Pulmonary artery endothelial cell (primary cell): ENCODE results near the gene UNC119B. TPM values are rescaled to one million over a fixed set of nuclear protein-coding genes. Genes with fewer than 3 reads are reported as not detected.

Experiments
- DNase-seq: peaks from one replicate; pipeline ENCODE4 v3.0.0-alpha.2; 2011; ENCODE audit warnings: low read depth, low spot score
- total RNA-seq: library from RNA; depleted of rRNA; stranded (reverse); fragments of >200 nt; gene quantifications from 2 replicates; pipeline ENCODE4 v1.2.3, GENCODE V29; 2014

The UNC119B gene
- total RNA-seq, 1 donor from 2014 or later: 26.1 TPM

- DNase-seq: no peak
Observed at GRCh38 chr12:120739031-120739762, 28.9 kb downstream of the UNC119B start.

GRCh38 chr12:120739821-120740613 is 29.8 kb downstream of the UNC119B start:
- no peak for DNase-seq

GRCh38 chr12:120740871-120741270 is 30.6 kb downstream of the UNC119B start:
- DNase-seq: no peak

GRCh38 chr12:120741476-120742421 is 31.5 kb downstream of the UNC119B start:
- no peak for DNase-seq

DNA sequence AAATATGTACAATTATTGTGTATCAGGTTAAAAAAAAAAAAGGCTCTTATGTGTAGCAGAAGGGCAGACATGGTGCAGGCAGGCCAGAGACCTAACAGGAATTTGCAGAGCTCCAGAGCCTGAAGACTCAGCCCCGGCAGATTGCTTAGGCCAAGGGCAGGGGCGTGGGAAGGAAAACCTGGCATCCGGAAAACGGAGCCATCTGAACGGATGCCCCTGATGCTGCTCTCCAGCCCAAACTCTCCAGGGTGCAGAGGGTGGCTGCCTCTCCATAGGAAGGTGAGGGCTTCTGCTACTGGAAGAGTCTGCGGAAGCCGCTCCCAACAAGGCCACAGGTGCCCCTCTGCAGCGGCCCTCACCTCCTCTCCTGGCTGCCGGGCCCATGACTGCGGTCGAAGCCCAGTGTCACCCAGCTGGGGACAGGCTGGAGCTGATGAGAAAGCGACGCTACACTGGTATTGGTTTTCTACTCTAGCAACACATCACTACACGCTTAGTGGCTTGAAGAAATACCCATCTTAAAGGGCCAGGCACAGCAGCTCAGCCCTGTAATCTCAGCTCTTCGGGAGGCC is 34.8 kb downstream of the UNC119B start:
- no peak for DNase-seq

DNA sequence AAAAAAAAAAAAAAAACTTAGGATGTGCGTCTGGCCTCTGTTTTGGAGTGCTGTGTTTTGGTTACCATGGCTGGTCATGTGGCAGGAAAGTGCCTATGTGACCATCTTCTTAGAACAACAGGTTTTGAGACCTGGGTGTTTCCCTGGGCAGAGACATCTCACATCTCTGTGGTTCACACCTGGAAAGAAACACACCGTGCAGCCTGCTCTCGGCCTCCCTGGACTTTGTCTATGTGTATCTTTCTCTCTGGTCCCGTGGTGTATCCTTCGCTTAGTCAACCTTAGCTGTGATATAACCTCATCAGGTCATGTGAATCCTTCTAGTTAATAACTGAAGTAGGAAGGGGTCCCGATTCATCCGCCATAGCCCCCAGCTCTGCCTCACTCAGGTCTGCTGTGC is 38.0 kb downstream of the UNC119B start:
- DNase-seq: no peak

DNA sequence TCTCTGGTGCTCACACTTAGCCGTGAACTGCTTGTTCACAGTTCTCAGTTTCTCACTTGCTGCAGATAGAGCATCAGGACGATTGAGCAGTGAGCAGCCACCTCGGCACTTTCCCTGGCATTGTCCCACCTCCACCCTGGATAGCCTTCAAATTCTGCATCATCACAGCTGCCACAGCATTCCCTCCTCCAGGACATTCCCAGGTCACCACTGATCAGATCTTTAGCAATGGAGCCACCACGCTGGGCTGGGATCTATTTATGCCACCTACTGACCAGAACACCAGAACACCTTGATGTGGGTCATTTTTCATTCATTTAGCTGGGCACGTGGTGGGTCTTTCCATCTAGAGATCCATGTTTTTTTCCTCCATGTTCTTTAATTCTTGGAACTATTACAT is 39.0 kb downstream of the UNC119B start:
- DNase-seq: no peak

DNA sequence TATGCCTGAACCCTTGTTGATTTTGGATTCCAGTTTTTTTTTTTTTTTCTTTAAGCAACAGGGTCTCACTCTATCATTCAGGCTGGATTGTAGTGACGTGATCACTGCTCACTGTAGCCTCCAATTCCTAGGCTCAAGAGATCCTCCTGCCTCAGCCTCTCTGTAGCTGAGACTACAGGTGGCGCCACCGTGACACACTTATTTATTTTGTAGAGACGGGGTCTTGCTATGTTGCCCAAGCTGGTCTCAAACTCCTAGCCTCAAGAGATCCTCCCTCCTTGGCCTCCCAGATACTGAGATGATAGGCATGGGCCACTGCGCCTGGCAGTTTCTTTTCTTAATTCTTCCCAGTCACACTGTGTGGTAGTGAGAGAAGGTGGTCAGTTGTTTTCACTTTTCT is 40.5 kb downstream of the UNC119B start:
- no peak for DNase-seq

GRCh38 chr12:120751389-120751788 is 41.1 kb downstream of the UNC119B start:
- no peak for DNase-seq

DNA sequence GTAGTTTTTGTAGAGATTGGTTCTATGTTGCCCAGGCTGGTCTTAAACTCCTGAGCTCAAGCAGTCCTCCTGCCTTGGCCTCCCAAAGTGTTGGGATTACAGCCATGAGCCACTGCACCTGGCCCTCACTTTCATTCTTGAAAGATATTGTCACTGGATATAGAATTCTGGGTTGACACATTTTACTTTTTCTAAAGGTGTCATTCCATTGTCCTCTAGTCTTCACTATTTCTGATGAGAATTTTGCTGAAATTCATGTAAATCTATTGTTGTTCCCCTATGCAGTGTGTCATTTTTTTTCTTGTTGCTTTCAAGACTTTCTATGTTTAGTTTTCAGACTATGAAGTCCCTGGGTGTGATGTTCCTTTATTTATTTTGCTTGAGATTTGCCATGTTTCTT is 44.5 kb downstream of the UNC119B start:
- no peak for DNase-seq

DNA sequence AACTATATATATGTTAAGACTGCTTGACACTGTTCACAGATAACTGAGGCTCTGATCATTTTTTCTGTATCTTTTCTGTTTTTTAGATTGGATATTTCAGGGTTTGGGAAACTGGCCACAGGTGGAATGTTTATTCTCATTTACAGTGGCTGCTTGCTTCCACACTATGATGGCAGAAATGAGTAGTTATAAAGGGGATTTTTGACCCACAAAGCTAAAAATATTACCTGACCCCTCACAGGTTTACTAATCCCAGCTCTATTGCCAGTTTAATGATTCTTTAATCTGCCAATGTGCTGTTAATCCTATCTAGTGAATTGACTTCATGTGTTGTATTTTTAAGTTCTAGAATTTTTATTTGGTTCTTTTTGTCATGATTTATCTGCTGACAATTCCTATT is 45.0 kb downstream of the UNC119B start:
- DNase-seq: no peak

- no peak for DNase-seq
Observed at GRCh38 chr12:120757226-120757742, 47.0 kb downstream of the UNC119B start.

DNA sequence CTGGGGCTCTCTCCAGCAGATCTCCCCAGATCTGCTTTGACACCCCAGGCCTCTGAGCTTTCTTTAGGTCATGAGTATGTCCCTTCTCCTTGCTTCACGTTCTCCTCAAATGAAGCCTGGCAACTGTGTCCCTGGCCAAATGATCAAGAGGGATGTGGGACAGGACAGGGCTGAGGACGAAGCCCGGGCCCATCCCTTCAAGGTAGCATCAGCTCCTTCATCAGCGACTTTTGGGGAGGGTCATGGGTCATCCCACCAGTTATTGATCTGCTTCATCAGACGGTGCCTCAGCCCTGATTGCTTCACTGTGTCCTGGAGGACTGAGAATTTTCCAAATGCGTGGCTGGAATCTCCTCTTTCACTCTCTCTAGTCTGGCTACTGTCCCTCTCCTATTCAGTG is 47.7 kb downstream of the UNC119B start:
- no peak for DNase-seq

DNA sequence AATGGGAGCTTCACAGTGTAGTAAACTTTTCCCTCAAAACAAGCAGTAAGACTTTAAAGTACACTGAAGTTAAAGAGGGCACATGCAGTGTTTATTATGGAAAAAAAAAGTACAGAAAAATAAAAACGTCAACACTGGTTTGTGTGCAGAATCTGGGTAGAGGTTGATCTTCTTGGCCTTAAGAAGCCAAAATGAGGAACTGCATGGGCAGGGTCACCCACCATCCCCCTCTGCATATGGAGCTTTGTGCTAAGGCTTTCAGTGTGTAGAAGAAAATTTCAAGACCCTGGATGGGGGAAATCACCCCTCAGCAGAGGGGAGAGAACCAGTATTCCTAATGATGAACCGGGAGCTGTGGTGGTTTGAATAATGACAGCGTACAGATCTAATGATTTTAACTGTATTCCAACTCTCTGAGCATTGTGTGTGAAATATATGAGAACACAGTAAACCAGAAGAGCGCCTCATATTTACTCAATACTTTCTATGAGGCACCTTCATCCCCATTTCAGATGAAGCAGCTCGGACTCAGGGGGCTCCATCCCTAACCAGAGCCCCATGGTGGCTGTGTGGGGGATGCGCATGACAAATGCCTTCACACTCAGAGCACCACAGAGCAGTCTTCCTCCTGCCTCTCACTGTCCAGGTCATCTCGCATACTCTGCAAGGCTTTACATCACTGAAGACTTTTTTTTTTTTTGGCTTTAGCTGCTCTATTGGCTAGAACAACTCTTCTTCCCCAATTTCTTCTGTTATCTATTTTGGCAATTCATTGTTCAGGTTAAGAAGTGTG is 48.7 kb downstream of the UNC119B start:
- DNase-seq: no peak

DNA sequence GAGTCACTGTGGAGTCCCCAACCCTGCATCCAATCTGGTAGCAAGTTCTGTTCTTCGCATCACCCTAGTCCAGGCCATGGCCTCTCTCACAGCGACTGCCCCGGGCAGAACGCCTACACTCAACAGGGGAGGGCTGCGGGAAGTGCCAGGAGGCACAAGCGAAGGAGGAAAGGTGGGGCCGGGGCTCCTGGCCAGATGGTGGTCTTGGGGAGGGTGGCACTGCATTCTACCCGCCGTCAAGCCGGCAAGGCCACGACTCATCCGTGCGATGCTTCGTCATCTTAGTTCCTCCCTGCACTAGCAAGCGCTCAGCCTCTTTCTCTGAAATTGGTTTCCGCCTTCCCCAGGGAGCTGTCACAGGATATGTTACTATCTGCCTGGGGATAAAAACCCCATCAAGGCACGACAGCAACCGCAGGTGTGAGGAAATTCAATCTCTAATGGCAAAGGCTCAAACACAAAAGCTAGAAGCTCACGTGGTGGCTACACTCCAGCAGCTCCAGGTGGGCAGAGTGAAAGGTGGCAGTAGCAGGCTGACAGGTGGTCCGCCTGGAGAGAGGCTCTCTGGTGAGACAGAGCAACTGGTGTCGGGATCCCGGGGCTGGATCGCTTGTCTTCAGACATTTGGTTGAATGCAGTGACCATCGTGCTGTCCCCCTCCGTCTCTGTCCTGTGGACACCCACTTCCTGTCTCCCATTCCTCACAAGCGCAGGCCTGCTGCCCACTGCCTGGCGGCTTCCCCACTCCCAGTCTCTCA is 49.5 kb downstream of the UNC119B start:
- no peak for DNase-seq

DNA sequence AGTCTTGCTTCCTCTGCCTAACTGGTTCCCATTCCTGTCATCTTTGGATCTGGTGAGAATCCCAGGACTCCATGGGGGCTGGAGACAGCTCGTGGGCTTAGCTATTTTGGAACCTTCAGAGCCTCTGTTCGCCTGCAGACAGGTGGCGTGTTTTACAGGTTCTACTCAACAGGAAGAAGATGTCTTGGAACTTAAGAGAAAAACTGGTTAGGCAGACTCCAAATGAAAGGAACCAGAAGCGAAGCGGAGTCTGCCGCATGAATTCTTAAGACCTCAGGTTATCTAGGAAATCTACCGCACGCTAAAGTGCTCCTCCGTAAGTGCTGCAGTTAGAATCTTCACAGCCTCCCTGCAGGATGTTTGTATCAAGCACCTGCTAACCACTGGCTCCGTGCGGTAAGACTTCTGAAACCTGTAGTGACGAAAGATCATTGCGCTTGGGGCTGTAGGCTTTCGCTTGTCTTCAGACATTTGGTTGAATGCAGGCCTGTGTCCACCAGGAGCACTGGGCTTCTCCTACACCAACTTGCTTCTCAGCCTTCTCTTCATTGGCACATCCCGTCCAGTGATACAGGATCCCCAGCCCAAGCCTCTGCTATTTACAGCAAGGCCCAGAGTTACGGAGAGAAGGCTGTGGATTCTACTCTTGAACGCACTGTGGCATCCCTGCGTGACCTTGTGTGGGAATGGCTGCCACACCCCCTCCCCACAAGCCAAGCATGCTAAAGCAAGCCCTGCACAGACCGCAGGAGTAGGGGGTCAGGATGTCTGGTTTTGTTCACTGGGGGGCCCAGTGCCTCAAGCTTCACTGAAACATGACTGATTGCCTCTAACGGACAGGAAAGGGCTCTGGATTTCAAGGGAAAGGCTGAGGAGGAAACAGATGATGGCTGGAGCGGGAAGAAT is 50.3 kb downstream of the UNC119B start:
- no peak for DNase-seq

DNA sequence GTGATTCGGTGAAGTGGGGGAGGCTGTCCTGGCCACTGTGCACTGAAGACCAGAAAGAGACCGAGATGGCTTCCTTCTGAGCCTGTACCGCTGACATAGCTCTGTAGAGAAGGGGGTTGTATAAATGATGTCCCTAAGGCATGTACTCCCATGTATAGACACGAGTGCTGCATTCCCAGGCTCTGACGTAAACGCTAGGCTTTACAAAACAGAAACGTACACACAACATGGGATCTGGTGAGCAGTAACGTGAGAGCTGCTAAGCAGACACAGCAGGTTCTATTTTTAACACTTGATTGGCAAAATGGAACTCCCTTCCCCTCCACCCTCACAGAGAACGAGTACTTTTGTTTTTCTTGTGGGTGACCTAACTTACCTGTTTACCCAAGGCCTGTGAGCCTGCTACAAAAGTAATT is 51.3 kb downstream of the UNC119B start:
- DNase-seq: no peak

GRCh38 chr12:120762086-120762485 is 51.8 kb downstream of the UNC119B start:
- no peak for DNase-seq

- no peak for DNase-seq
Observed at GRCh38 chr12:120763250-120763649, 53.0 kb downstream of the UNC119B start.
